Liver (tissue), 3 donors: ENCODE results near the gene CFL1.

ENCODE experiments used
- ATF3 ChIP-seq: IDR thresholded peaks from 2 replicates; pipeline ENCODE4 v1.6.1; 2016; ENCODE audit warnings: antibody characterized with exemption
- CTCF ChIP-seq: fragments of 150-350 bp; IDR thresholded peaks from 2 replicates; pipeline ENCODE4 v1.5.1; 2017; ENCODE audit warnings: improper control_type of control experiment, low read depth, low read length; ENCODE audit not compliant: missing input control
- EGR1 ChIP-seq, 2 donors: IDR thresholded peaks; 2 replicates each; pipeline ENCODE4 v1.6.1; 2016 to 2018; ENCODE audit warnings: antibody characterized with exemption in 2 of 2, low read depth in 2 of 2
- FOXA1 ChIP-seq: IDR thresholded peaks from 2 replicates; pipeline ENCODE4 v1.6.1; 2016; ENCODE audit warnings: antibody characterized with exemption
- GABPA ChIP-seq, 2 donors: IDR thresholded peaks in 1 of 2; conservative IDR thresholded peaks in 1 of 2; 2 replicates each; pipeline ENCODE4 v1.6.1; 2016; ENCODE audit warnings: antibody characterized with exemption in 2 of 2, mild to moderate bottlenecking in 1 of 2, moderate library complexity in 1 of 2
- HNF4G ChIP-seq: IDR thresholded peaks from 2 replicates; pipeline ENCODE4 v1.6.1; 2016; ENCODE audit warnings: antibody characterized with exemption
- MAX ChIP-seq: IDR thresholded peaks from 2 replicates; pipeline ENCODE4 v1.6.1; 2016; ENCODE audit warnings: antibody characterized with exemption
- RAD21 ChIP-seq, 2 donors: IDR thresholded peaks; 2 replicates each; pipeline ENCODE4 v1.6.1; 2016; ENCODE audit warnings: antibody characterized with exemption in 2 of 2, mild to moderate bottlenecking in 2 of 2
- REST ChIP-seq: IDR thresholded peaks from 2 replicates; pipeline ENCODE4 v1.6.1; 2016; ENCODE audit warnings: antibody characterized with exemption, mild to moderate bottlenecking
- SP1 ChIP-seq: IDR thresholded peaks from 2 replicates; pipeline ENCODE4 v1.6.1; 2018; ENCODE audit warnings: antibody characterized with exemption, mild to moderate bottlenecking
- TAF1 ChIP-seq: conservative IDR thresholded peaks from 2 replicates; pipeline ENCODE4 v1.6.1; 2016; ENCODE audit warnings: antibody characterized with exemption, mild to moderate bottlenecking
- YY1 ChIP-seq: IDR thresholded peaks from 2 replicates; pipeline ENCODE4 v1.6.1; 2016; ENCODE audit warnings: antibody characterized with exemption, mild to moderate bottlenecking
- donor health status: healthy.
- donor health status: healthy.

GRCh38 chr11:65900899-65901180 lies 42.9 kb upstream of the CFL1 start:
- TF ChIP-seq EGR1 (IDR thresholded peaks at IDR 0.05; ENCODE audit: low read depth in 2 of 2) (no peak), CTCF (no peak), YY1 (no peak), SP1 (no peak), HNF4G (no peak), ATF3 (no peak), RAD21 (IDR thresholded peaks at IDR 0.05) (no peak), REST (no peak), MAX (no peak), FOXA1 (no peak), TAF1 (no peak), GABPA (IDR thresholded peaks at IDR 0.05 in 1 of 2, conservative IDR thresholded peaks at IDR 0.05 in 1 of 2) (no peak)
